ENCODE measurements around the gene RPS3.

The RPS3 gene

GRCh38 chr11:75352588-75353206 is 46.6 kb upstream of the RPS3 start (continued):
- TF ChIP-seq PRDM4 (tag by site-specific recombination; IDR thresholded peaks at IDR 0.05) (no peak), ZNF560 (tag by site-specific recombination; IDR thresholded peaks at IDR 0.05; ENCODE audit: borderline replicate concordance) (no peak), SP7 (tag by site-specific recombination; IDR thresholded peaks at IDR 0.05) (peak; percentile 96), ZNF24 (tag by site-specific recombination; IDR thresholded peaks at IDR 0.05) (no peak), ZNF398 (tag by site-specific recombination; IDR thresholded peaks at IDR 0.05) (no peak), ZNF514 (tag by site-specific recombination; IDR thresholded peaks at IDR 0.05) (no peak), PRDM2 (tag by site-specific recombination; IDR thresholded peaks at IDR 0.05; ENCODE audit: borderline replicate concordance) (no peak), INSM2 (tag by site-specific recombination; IDR thresholded peaks at IDR 0.05) (no peak)

- Histone ChIP-seq H3K4me1 (ENCODE audit: control insufficient read depth, insufficient read depth, low read length) (no peaks in the 10 kb centered on the region), H3K4me3 (ENCODE audit: low read depth, low read length) (no peak overlapping the region), H3K36me3 (ENCODE audit: control insufficient read depth in 2 of 2, insufficient read depth in 1 of 2, low read length in 2 of 2) (no peaks in the 10 kb centered on the region), H3K9me3 (ENCODE audit: control insufficient read depth, insufficient read depth, low read depth, low read length) (no peaks in the 10 kb centered on the region), H3K27ac (ENCODE audit: extremely low read depth, low read depth, low read length) (no peak overlapping the region)
- POLR2A ChIA-PET = no interaction called here
- CTCF ChIA-PET = interaction anchor here (1.5 kb wide), 1 partner anchor 75 kb away, joined by 8 read pairs; no protein-coding TSS in a partner anchor
- TF ChIP-seq ZSCAN23 (tag by site-specific recombination; IDR thresholded peaks at IDR 0.05) (no peak), ZNF211 (tag by site-specific recombination; IDR thresholded peaks at IDR 0.05; ENCODE audit: low read depth) (no peak), KLF10 (tag by site-specific recombination; IDR thresholded peaks at IDR 0.05) (no peak), INSM2 (tag by site-specific recombination; IDR thresholded peaks at IDR 0.05) (no peak), ZFP37 (tag by site-specific recombination; IDR thresholded peaks at IDR 0.05) (no peak), ZNF280D (tag by site-specific recombination; IDR thresholded peaks at IDR 0.05) (no peak), ZFHX2 (tag by site-specific recombination; conservative IDR thresholded peaks at IDR 0.05) (no peak), ZNF169 (tag by site-specific recombination; IDR thresholded peaks at IDR 0.05) (no peak), ZNF704 (tag by site-specific recombination; IDR thresholded peaks at IDR 0.05) (no peak)
Observed at GRCh38 chr11:75355051-75355450, 44.3 kb upstream of the RPS3 start.

Data from HEK293 (cell line).